Body of pancreas (tissue), 4 donors: ENCODE results near the gene FBXL17.

Source experiments
- CTCF ChIP-seq, 7 experiments: fragments of 450-650 bp in 4 of 7; fragments of 200-600 bp in 3 of 7; sonication (generic) in 3 of 7; IDR thresholded peaks; one replicate each; pipeline ENCODE4 v1.5.1; 2016 to 2019; ENCODE audit warnings: antibody characterized with exemption in 7 of 7
- POLR2A ChIP-seq, 3 donors: fragments of 450-650 bp; IDR thresholded peaks; one replicate each; pipeline ENCODE4 v1.6.1; 2016; ENCODE audit warnings: antibody characterized with exemption in 3 of 3, mild to moderate bottlenecking in 2 of 3

GRCh38 chr5:108380531-108381349, 1.2 kb downstream of the FBXL17 start:
- TF ChIP-seq CTCF (IDR thresholded peaks at IDR 0.05): no peak
- TF ChIP-seq POLR2A (IDR thresholded peaks at IDR 0.05): no peak
